Measurements from ENCODE around the gene CTXND2. TPM values are rescaled to one million over a fixed set of nuclear protein-coding genes. Genes with fewer than 3 reads are reported as not detected.

Gene CTXND2
- total and polyA plus RNA-seq, 2 donors (not counting 3 experiments of a cell fraction or from before 2014, with no cell fraction given), result not detected

DNA sequence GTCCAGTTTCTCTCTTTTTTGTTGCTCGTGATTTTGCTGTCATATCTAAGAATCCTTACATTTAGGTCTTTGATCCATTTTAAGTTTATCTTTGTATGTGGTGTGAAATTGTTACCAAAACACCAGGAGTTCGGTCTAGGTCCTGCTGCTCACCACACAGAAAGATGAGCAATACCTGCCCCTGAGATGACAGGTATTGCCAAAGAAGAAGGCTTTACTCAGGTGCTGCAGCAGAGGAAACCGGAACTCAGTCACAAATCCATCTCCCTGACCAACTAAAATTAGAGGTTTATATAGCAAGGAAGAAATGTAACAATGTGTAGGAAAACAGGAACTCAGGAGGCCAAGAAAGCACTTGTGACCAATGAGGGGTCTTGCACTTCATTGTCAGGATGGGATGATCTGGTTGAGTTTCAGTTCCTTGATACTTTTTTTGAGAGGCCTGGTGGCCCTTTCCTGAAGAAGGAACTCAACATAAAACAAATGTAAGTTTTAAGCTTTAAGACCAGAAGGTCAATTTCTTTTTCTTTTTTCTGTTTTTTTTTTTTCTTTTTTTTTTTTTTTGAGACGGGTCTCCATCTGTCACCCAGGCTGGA, 22.7 kb downstream of the CTXND2 start:
- Histone ChIP-seq H3K9me3 (replicated peaks; ENCODE audit: control insufficient read depth, insufficient read depth, low read length) (no peaks in the 10 kb centered on the region), H3K36me3 (ENCODE audit: control insufficient read depth in 2 of 2, extremely low read depth in 1 of 2, insufficient read depth in 2 of 2, low read length in 2 of 2) (no peaks in the 10 kb centered on the region), H4K20me1 (replicated peaks; ENCODE audit: control insufficient read depth, extremely low read depth, insufficient read depth, low read length) (no peaks in the 10 kb centered on the region), H2AFZ (ENCODE audit: low read depth, low read length) (no peak overlapping the region), H3K4me1 (ENCODE audit: control insufficient read depth, extremely low read depth, insufficient read depth, low read length) (no peaks in the 10 kb centered on the region), H3K79me2 (ENCODE audit: control insufficient read depth, insufficient read depth, low read length) (no peaks in the 10 kb centered on the region), H3K9ac (replicated peaks; ENCODE audit: extremely low read depth, insufficient read depth, low read length) (no peak overlapping the region), H3K27ac (ENCODE audit: insufficient read depth, low read depth, low read length) (no peak overlapping the region), H3K4me3 (replicated peaks in 1 of 3; ENCODE audit: insufficient read depth in 1 of 3, low read depth in 1 of 3, low read length in 3 of 3) (no peak overlapping the region), H3K4me2 (ENCODE audit: insufficient read depth, low read length) (no peak overlapping the region), H3K9me1 (replicated peaks; ENCODE audit: control insufficient read depth, extremely low read depth, insufficient read depth, low read length) (no peaks in the 10 kb centered on the region), H3K27me3 (ENCODE audit: control insufficient read depth in 2 of 2, insufficient read depth in 2 of 2, low read length in 2 of 2) (no peaks in the 10 kb centered on the region)
- no peak for FAIRE-seq
- no peak for DNase-seq (ENCODE audit: low read depth, low spot score)
- dilution Hi-C loops (cut with MboI; ENCODE audit: extremely low pct_ligation_motif_present, low sequenced_read_pairs) (no loop called here), intact Hi-C loops (cut with micrococcal nuclease) (no loop called here)
- TF ChIP-seq GATA2 (IDR thresholded peaks at IDR 0.05; ENCODE audit: insufficient read depth, insufficient read length, low read depth, low read length) (no peak), MAX (IDR thresholded peaks at IDR 0.05; ENCODE audit: insufficient read depth, insufficient read length) (no peak)
- no TSS peak for BruUV-seq (replicated peaks)
- CTCF ChIA-PET, result interaction anchor here (1.5 kb wide), 2 partner anchors 9 to 10 kb away, joined by 3 read pairs; no protein-coding TSS in a partner anchor
- POLR2A ChIA-PET, result no interaction called here

GRCh38 chr1:150912623-150913022, 25.7 kb downstream of the CTXND2 start:
- Histone ChIP-seq H3K4me3 (replicated peaks in 1 of 3; ENCODE audit: insufficient read depth in 1 of 3, low read depth in 1 of 3, low read length in 3 of 3) (no peak overlapping the region), H3K4me2 (ENCODE audit: insufficient read depth, low read length) (no peak overlapping the region), H3K9me1 (replicated peaks; ENCODE audit: control insufficient read depth, extremely low read depth, insufficient read depth, low read length) (no peaks in the 10 kb centered on the region), H2AFZ (ENCODE audit: low read depth, low read length) (no peak overlapping the region), H3K4me1 (ENCODE audit: control insufficient read depth, extremely low read depth, insufficient read depth, low read length) (no peaks in the 10 kb centered on the region), H3K79me2 (ENCODE audit: control insufficient read depth, insufficient read depth, low read length) (no peaks in the 10 kb centered on the region), H3K27me3 (ENCODE audit: control insufficient read depth in 2 of 2, insufficient read depth in 2 of 2, low read length in 2 of 2) (no peaks in the 10 kb centered on the region), H3K36me3 (ENCODE audit: control insufficient read depth in 2 of 2, extremely low read depth in 1 of 2, insufficient read depth in 2 of 2, low read length in 2 of 2) (no peaks in the 10 kb centered on the region), H4K20me1 (replicated peaks; ENCODE audit: control insufficient read depth, extremely low read depth, insufficient read depth, low read length) (no peaks in the 10 kb centered on the region), H3K9me3 (replicated peaks; ENCODE audit: control insufficient read depth, insufficient read depth, low read length) (no peaks in the 10 kb centered on the region), H3K9ac (replicated peaks; ENCODE audit: extremely low read depth, insufficient read depth, low read length) (no peak overlapping the region), H3K27ac (ENCODE audit: insufficient read depth, low read depth, low read length) (no peak overlapping the region)
- dilution Hi-C loops (cut with MboI; ENCODE audit: extremely low pct_ligation_motif_present, low sequenced_read_pairs), result no loop called here
- CTCF ChIA-PET, result no interaction called here
- no peak for FAIRE-seq
- intact Hi-C loops (cut with micrococcal nuclease), result no loop called here
- TF ChIP-seq JUN (IDR thresholded peaks at IDR 0.05; ENCODE audit: borderline replicate concordance, insufficient read depth, insufficient read length, low read depth), result no peak
- no peak for TF ChIP-seq GATA2 (IDR thresholded peaks at IDR 0.05; ENCODE audit: insufficient read depth, insufficient read length, low read depth, low read length)
- TF ChIP-seq FOS (IDR thresholded peaks at IDR 0.05; ENCODE audit: borderline replicate concordance, insufficient read depth, low read length), result no peak
- TF ChIP-seq MAX (IDR thresholded peaks at IDR 0.05; ENCODE audit: insufficient read depth, insufficient read length), result no peak
- no peak for TF ChIP-seq EZH2 (IDR thresholded peaks at IDR 0.05; ENCODE audit: borderline replicate concordance, low read depth, low read length, severe bottlenecking)
- no peak for TF ChIP-seq MYC (IDR thresholded peaks at IDR 0.05; ENCODE audit: low read depth, low read length)
- TF ChIP-seq POLR2A (IDR thresholded peaks at IDR 0.05; ENCODE audit: low read depth, low read length), result no peak
- TF ChIP-seq POLR2AphosphoS5 (IDR thresholded peaks at IDR 0.05; ENCODE audit: insufficient read depth, low read depth, low read length), result no peak
- TF ChIP-seq, protein P1, sequence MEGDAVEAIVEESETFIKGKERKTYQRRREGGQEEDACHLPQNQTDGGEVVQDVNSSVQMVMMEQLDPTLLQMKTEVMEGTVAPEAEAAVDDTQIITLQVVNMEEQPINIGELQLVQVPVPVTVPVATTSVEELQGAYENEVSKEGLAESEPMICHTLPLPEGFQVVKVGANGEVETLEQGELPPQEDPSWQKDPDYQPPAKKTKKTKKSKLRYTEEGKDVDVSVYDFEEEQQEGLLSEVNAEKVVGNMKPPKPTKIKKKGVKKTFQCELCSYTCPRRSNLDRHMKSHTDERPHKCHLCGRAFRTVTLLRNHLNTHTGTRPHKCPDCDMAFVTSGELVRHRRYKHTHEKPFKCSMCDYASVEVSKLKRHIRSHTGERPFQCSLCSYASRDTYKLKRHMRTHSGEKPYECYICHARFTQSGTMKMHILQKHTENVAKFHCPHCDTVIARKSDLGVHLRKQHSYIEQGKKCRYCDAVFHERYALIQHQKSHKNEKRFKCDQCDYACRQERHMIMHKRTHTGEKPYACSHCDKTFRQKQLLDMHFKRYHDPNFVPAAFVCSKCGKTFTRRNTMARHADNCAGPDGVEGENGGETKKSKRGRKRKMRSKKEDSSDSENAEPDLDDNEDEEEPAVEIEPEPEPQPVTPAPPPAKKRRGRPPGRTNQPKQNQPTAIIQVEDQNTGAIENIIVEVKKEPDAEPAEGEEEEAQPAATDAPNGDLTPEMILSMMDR (IDR thresholded peaks at IDR 0.05; ENCODE audit: extremely low read depth in 1 of 2, insufficient read depth in 1 of 2, low read depth in 1 of 2, low read length in 2 of 2), result no peak
- DNase-seq (ENCODE audit: low read depth, low spot score), result no peak
- BruUV-seq (replicated peaks), result no TSS peak
- POLR2A ChIA-PET, result no interaction called here

All from endothelial cell of umbilical vein (primary cell).